SK-N-SH treated with all-trans-retinoic acid at 6 μM for 48 hours (cell line): ENCODE results near the gene BACH2.

Experiments used
- ARNTL ChIP-seq: fragments of 450-650 bp; formaldehyde crosslinking; IDR thresholded peaks from 2 replicates; pipeline ENCODE4 v1.5.0; 2020; ENCODE audit warnings: low read depth, mild to moderate bottlenecking, moderate library complexity, borderline replicate concordance
- RARB ChIP-seq: fragments of 250-450 bp; sonication (Bioruptor Pico); IDR thresholded peaks from 2 replicates; pipeline ENCODE4 v1.8.0; 2021; ENCODE audit warnings: mild to moderate bottlenecking, moderate library complexity

GRCh38 chr6:90294008-90294511 is 2.6 kb downstream of the BACH2 start:
- TF ChIP-seq ARNTL (CRISPR knock-in tag) (no peak), RARB (no peak)
